Measurements from ENCODE around the gene MAMSTR. TPM values are rescaled to one million over a fixed set of nuclear protein-coding genes. Genes with fewer than 3 reads are reported as not detected.
A peak's percentile ranks its signal among the peaks of the same experiment; 100 is the strongest.
"Not testable (repeated sequence)": the region's sequence is repeated elsewhere in the genome, so short reads cannot be mapped to it uniquely, and the experiment has no call there.

MAMSTR gene
- total RNA-seq, 1 donor from 2014 or later: 3.6 TPM

GRCh38 chr19:48689449-48689848 is 30.1 kb downstream of the MAMSTR start:
- H3K4me1 Mint-ChIP-seq (ENCODE audit: unreplicated experiment): peaks cover 14% of the 10 kb centered on the region
- H3K27ac Mint-ChIP-seq: no peak overlapping the region
- no peak overlapping the region for H3K4me3 Mint-ChIP-seq
- TF ChIP-seq CTCF (conservative IDR thresholded peaks at IDR 0.05): no peak
- H3K27me3 Mint-ChIP-seq: peaks cover 3% of the 10 kb centered on the region
- no peak for DNase-seq (ENCODE audit: extremely low spot score, unreplicated experiment)
- H3K9me3 Mint-ChIP-seq: no peaks in the 10 kb centered on the region
- H3K36me3 Mint-ChIP-seq: peaks cover 3% of the 10 kb centered on the region

- Mint-ChIP-seq H3K9me3 (no peaks in the 10 kb centered on the region), H3K4me3 (no peak overlapping the region), H3K27me3 (no peaks in the 10 kb centered on the region), H3K36me3 (no peaks in the 10 kb centered on the region), H3K27ac (no peak overlapping the region), H3K4me1 (ENCODE audit: unreplicated experiment) (peaks cover 15% of the 10 kb centered on the region)
- no peak for DNase-seq (ENCODE audit: extremely low spot score, unreplicated experiment)
- TF ChIP-seq CTCF (conservative IDR thresholded peaks at IDR 0.05): no peak
These were observed 31.7 kb downstream of the MAMSTR start for GRCh38 chr19:48687776-48688175.

GRCh38 chr19:48686637-48687036 is 32.9 kb downstream of the MAMSTR start:
- not testable (repeated sequence) for H3K9me3 Mint-ChIP-seq; H3K27ac Mint-ChIP-seq; DNase-seq (ENCODE audit: extremely low spot score, unreplicated experiment); H3K36me3 Mint-ChIP-seq; H3K4me3 Mint-ChIP-seq; H3K27me3 Mint-ChIP-seq
- H3K4me1 Mint-ChIP-seq (ENCODE audit: unreplicated experiment): peaks cover 15% of the 10 kb centered on the region

- no peak for DNase-seq (ENCODE audit: extremely low spot score, unreplicated experiment)
- Mint-ChIP-seq H3K36me3 (no peaks in the 10 kb centered on the region), H3K27me3 (no peaks in the 10 kb centered on the region), H3K27ac (no peak overlapping the region), H3K4me3 (no peak overlapping the region), H3K9me3 (no peaks in the 10 kb centered on the region), H3K4me1 (ENCODE audit: unreplicated experiment) (peaks cover 15% of the 10 kb centered on the region)
- TF ChIP-seq CTCF (conservative IDR thresholded peaks at IDR 0.05): no peak
These were observed 33.4 kb downstream of the MAMSTR start for GRCh38 chr19:48686088-48686487.

GRCh38 chr19:48685583-48685982 is 33.9 kb downstream of the MAMSTR start:
- Mint-ChIP-seq H3K27me3 (no peaks in the 10 kb centered on the region), H3K27ac (peak overlapping the region; percentile 31), H3K36me3 (no peaks in the 10 kb centered on the region), H3K4me1 (ENCODE audit: unreplicated experiment) (peaks cover 15% of the 10 kb centered on the region), H3K9me3 (no peaks in the 10 kb centered on the region), H3K4me3 (no peak overlapping the region)
- DNase-seq (ENCODE audit: extremely low spot score, unreplicated experiment): no peak
- no peak for TF ChIP-seq CTCF (conservative IDR thresholded peaks at IDR 0.05)

- Mint-ChIP-seq H3K4me1 (ENCODE audit: unreplicated experiment) (peaks cover 9% of the 10 kb centered on the region), H3K4me3 (no peak overlapping the region), H3K27ac (no peak overlapping the region), H3K27me3 (no peaks in the 10 kb centered on the region), H3K9me3 (no peaks in the 10 kb centered on the region), H3K36me3 (no peaks in the 10 kb centered on the region)
- TF ChIP-seq CTCF (conservative IDR thresholded peaks at IDR 0.05): no peak
- no peak for DNase-seq (ENCODE audit: extremely low spot score, unreplicated experiment)
These were observed 36.2 kb downstream of the MAMSTR start for GRCh38 chr19:48683349-48683748.

All from type B pancreatic cell (in vitro differentiated cells).